OCI-LY3 (cell line): ENCODE results near the gene ST8SIA1.

Experiments
- H2AFZ ChIP-seq: fragments of 200-600, 300-600 bp; shearing (Covaris generic); 2 replicates; pipeline ENCODE4 v1.6.0; 2014; ENCODE audit warnings: antibody characterized with exemption, low read depth, low read length
- H3K27ac ChIP-seq: fragments of 200-600, 300-600 bp; sonication (generic); 2 replicates; pipeline ENCODE4 v1.5.1; 2014; ENCODE audit warnings: mild to moderate bottlenecking, low read length, moderate library complexity, mixed read lengths
- H3K27me3 ChIP-seq: fragments of 200-600, 300-600 bp; sonication (generic); 2 replicates; pipeline ENCODE4 v1.6.1; 2014; ENCODE audit warnings: low read depth, low read length, mixed read lengths
- H3K36me3 ChIP-seq: fragments of 200-600, 300-600 bp; sonication (generic); replicated peaks from 2 replicates; pipeline ENCODE3; 2014; ENCODE audit warnings: low read depth, low read length, mixed read lengths
- H3K4me1 ChIP-seq: fragments of 300-600, 200-600 bp; sonication (generic); 2 replicates; pipeline ENCODE4 v1.6.1; 2014; ENCODE audit warnings: low read length, mixed read lengths
- H3K4me2 ChIP-seq: fragments of 200-600, 300-600 bp; sonication (generic); 2 replicates; pipeline ENCODE4 v1.6.1; 2014; ENCODE audit warnings: low read length, mixed read lengths
- H3K4me3 ChIP-seq: fragments of 300-600, 200-600 bp; sonication (generic); 2 replicates; pipeline ENCODE4 v1.5.1; 2014; ENCODE audit warnings: antibody characterized with exemption, mild to moderate bottlenecking, low read length, moderate library complexity
- H3K79me2 ChIP-seq: fragments of 300-600, 200-600 bp; shearing (Covaris generic); 2 replicates; pipeline ENCODE4 v1.6.1; 2014; ENCODE audit warnings: mild to moderate bottlenecking, low read length, mixed read lengths
- H3K9ac ChIP-seq: fragments of 300-600, 200-600 bp; shearing (Covaris generic); 2 replicates; pipeline ENCODE4 v1.6.0; 2014; ENCODE audit warnings: mild to moderate bottlenecking, low read length, moderate library complexity
- H3K9me3 ChIP-seq: fragments of 200-600, 300-600 bp; shearing (Covaris generic); 2 replicates; pipeline ENCODE4 v1.6.1; 2014; ENCODE audit warnings: low read length, mixed read lengths; ENCODE audit not compliant: insufficient read depth
- H4K20me1 ChIP-seq: fragments of 200-600, 300-600 bp; sonication (generic); 2 replicates; pipeline ENCODE4 v1.6.1; 2016; ENCODE audit warnings: low read length, mixed read lengths; ENCODE audit not compliant: insufficient read depth
- EZH2phosphoT487 ChIP-seq: fragments of 200-600 bp; shearing (Covaris generic); IDR thresholded peaks from 2 replicates; pipeline ENCODE4 v1.6.1; 2018; ENCODE audit warnings: antibody characterized with exemption, mixed run types, low read depth
- TF ChIP-seq, protein P1 (sequence below): fragments of 200-600, 300-600 bp; sonication (generic); IDR thresholded peaks from 2 replicates; pipeline ENCODE4 v1.5.1; 2014; ENCODE audit warnings: antibody characterized with exemption, low read length, low read depth

ST8SIA1 gene

DNA sequence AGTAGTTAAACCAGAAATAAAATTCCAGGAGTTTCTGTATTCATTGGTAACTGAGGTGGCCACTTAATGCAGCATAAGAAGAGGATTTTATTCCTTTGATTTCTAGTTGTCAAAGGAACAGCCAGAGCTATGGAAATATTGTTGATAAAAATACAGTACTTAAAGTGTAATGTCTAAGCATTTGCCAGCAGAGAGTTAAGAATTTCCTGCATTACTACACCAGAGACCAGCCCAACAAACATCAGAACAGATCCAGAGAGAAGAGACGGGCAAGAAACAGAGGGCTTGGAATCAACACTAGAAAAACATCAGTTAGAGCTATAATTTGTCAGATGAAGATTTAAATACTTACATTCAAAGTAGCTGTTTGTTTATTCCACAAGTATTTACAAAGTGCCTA, 77.9 kb downstream of the ST8SIA1 start:
- H3K27ac ChIP-seq, result no peak overlapping the region
- H3K79me2 ChIP-seq, result no peaks in the 10 kb centered on the region
- H3K9ac ChIP-seq, result no peak overlapping the region
- no peak for TF ChIP-seq EZH2phosphoT487
- TF ChIP-seq, protein P1, sequence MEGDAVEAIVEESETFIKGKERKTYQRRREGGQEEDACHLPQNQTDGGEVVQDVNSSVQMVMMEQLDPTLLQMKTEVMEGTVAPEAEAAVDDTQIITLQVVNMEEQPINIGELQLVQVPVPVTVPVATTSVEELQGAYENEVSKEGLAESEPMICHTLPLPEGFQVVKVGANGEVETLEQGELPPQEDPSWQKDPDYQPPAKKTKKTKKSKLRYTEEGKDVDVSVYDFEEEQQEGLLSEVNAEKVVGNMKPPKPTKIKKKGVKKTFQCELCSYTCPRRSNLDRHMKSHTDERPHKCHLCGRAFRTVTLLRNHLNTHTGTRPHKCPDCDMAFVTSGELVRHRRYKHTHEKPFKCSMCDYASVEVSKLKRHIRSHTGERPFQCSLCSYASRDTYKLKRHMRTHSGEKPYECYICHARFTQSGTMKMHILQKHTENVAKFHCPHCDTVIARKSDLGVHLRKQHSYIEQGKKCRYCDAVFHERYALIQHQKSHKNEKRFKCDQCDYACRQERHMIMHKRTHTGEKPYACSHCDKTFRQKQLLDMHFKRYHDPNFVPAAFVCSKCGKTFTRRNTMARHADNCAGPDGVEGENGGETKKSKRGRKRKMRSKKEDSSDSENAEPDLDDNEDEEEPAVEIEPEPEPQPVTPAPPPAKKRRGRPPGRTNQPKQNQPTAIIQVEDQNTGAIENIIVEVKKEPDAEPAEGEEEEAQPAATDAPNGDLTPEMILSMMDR, result no peak
- no peaks in the 10 kb centered on the region for H3K4me1 ChIP-seq
- no peaks in the 10 kb centered on the region for H4K20me1 ChIP-seq
- H3K27me3 ChIP-seq, result no peaks in the 10 kb centered on the region
- no peaks in the 10 kb centered on the region for H3K36me3 ChIP-seq
- no peak overlapping the region for H3K4me3 ChIP-seq
- no peak overlapping the region for H3K4me2 ChIP-seq
- H2AFZ ChIP-seq, result no peak overlapping the region
- H3K9me3 ChIP-seq, result no peaks in the 10 kb centered on the region

DNA sequence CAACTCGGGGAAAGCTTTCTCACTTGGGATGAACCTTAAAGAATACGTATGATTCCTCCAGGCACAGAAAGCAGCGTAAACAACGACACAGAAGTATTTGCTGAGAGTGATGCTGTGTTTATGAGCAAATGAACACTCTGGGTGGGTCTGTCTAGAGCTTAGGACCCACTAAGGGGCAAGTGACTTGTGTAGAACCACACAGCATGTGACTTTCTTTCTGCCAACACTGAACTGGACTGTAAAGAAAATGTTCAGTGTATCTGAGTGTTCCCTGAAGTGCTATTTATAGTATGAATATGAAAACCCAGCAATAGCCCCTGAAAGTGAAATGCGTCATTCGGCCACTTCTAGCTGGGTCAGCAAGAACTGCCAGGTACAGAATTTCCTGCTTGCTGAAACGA, 78.5 kb downstream of the ST8SIA1 start:
- Histone ChIP-seq H3K27me3 (no peaks in the 10 kb centered on the region), H3K9me3 (no peaks in the 10 kb centered on the region), H3K9ac (no peak overlapping the region), H3K4me1 (no peaks in the 10 kb centered on the region), H3K79me2 (no peaks in the 10 kb centered on the region), H4K20me1 (no peaks in the 10 kb centered on the region), H2AFZ (no peak overlapping the region), H3K36me3 (no peaks in the 10 kb centered on the region), H3K27ac (no peak overlapping the region), H3K4me2 (no peak overlapping the region), H3K4me3 (no peak overlapping the region)
- TF ChIP-seq, protein P1, result no peak
- no peak for TF ChIP-seq EZH2phosphoT487

DNA sequence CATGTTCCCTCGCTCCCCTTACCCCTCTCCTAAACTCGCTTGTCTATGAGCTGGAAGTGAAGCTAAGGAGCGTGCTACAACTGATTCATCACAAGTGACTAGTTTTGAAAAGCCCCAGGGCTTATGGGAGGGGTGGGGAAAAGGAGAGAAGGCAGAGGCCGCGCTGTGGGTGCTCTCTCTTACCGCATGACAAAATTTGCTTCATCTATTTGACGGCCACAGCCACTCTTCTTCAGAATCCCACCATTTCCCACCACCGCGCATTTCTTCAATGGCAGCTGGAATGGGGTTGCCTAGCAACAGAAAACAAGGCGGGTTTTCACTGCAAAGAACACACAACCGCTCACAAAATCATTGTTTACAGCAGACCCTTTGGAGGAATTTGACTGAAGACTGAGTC, 79.4 kb downstream of the ST8SIA1 start:
- Histone ChIP-seq H3K4me1 (no peaks in the 10 kb centered on the region), H3K27ac (no peak overlapping the region), H3K27me3 (no peaks in the 10 kb centered on the region), H2AFZ (no peak overlapping the region), H3K36me3 (no peaks in the 10 kb centered on the region), H3K79me2 (no peaks in the 10 kb centered on the region), H3K9me3 (no peaks in the 10 kb centered on the region), H3K4me2 (no peak overlapping the region), H4K20me1 (no peaks in the 10 kb centered on the region), H3K4me3 (no peak overlapping the region), H3K9ac (no peak overlapping the region)
- TF ChIP-seq EZH2phosphoT487, result no peak
- TF ChIP-seq, protein P1, result no peak

DNA sequence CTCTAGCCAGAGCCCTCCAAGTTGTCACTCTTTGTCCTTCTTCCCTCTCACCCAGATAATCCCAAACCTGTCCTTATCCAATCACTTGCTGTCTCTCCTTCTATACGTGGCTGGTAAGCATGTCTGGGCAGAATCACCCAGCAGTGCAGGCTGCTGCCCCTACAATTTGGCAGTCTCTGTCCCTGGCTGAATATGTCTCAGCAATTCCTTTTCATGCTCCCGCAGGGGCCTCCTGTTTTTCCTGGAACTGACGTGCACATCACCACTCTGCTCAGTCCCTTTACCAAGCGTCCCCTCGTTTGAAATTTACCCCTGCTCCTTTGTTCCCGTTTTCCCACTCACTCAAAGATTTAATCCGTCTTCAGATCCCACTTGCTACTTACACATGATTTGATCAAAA, 80.0 kb downstream of the ST8SIA1 start:
- H3K4me2 ChIP-seq, result no peak overlapping the region
- H3K36me3 ChIP-seq, result no peaks in the 10 kb centered on the region
- H4K20me1 ChIP-seq, result no peaks in the 10 kb centered on the region
- no peak overlapping the region for H3K27ac ChIP-seq
- H3K9me3 ChIP-seq, result no peaks in the 10 kb centered on the region
- no peaks in the 10 kb centered on the region for H3K79me2 ChIP-seq
- no peak for TF ChIP-seq EZH2phosphoT487
- TF ChIP-seq, protein P1, result no peak
- no peak overlapping the region for H3K9ac ChIP-seq
- H2AFZ ChIP-seq, result no peak overlapping the region
- H3K4me3 ChIP-seq, result no peak overlapping the region
- H3K4me1 ChIP-seq, result no peaks in the 10 kb centered on the region
- no peaks in the 10 kb centered on the region for H3K27me3 ChIP-seq
